Nephron (organoid): ENCODE data around the gene ARGFX.
"Not testable (repeated sequence)": the region's sequence is repeated elsewhere in the genome, so short reads cannot be mapped to it uniquely, and the experiment has no call there.

Source experiments
- H3K27ac Mint-ChIP-seq, 3 experiments: 2 replicates each; pipeline ENCODE4 v1.8.0; 2020; ENCODE audit warnings: mixed read lengths in 3 of 3, mild to moderate bottlenecking in 2 of 3, moderate library complexity in 1 of 3
- H3K27me3 Mint-ChIP-seq: 2 replicates; pipeline ENCODE4 v1.8.0; 2021; ENCODE audit warnings: low read depth, mild to moderate bottlenecking, moderate library complexity, mixed read lengths
- H3K36me3 Mint-ChIP-seq: 2 replicates; pipeline ENCODE4 v1.8.0; 2020; ENCODE audit warnings: low read depth, mixed read lengths
- H3K4me1 Mint-ChIP-seq: 2 replicates; pipeline ENCODE4 v1.8.0; 2020; ENCODE audit warnings: mixed read lengths
- H3K4me3 Mint-ChIP-seq, 3 experiments: 2 replicates each; pipeline ENCODE4 v1.8.0; 2020; ENCODE audit warnings: mild to moderate bottlenecking in 3 of 3, mixed read lengths in 3 of 3, moderate library complexity in 2 of 3
- H3K9me3 Mint-ChIP-seq: 2 replicates; pipeline ENCODE4 v1.8.0; 2020; ENCODE audit warnings: mixed read lengths
- CTCF ChIP-seq, 3 experiments: fragments of 200-600 bp; sonication (generic); IDR thresholded peaks; one replicate each; pipeline ENCODE4 v1.5.0; 2021; ENCODE audit warnings: antibody characterized with exemption in 3 of 3; ENCODE audit not compliant: unreplicated experiment in 3 of 3

Gene ARGFX

GRCh38 chr3:121594850-121595249, 27.1 kb downstream of the ARGFX start:
- no peak for TF ChIP-seq CTCF (IDR thresholded peaks at IDR 0.05; ENCODE audit: unreplicated experiment in 3 of 3)
- H3K9me3 Mint-ChIP-seq = no peaks in the 10 kb centered on the region
- peaks cover 4% of the 10 kb centered on the region for H3K4me1 Mint-ChIP-seq
- no peak overlapping the region for H3K27ac Mint-ChIP-seq
- H3K4me3 Mint-ChIP-seq = no peak overlapping the region
- peaks cover 8% of the 10 kb centered on the region for H3K27me3 Mint-ChIP-seq
- no peaks in the 10 kb centered on the region for H3K36me3 Mint-ChIP-seq

- H3K4me3 Mint-ChIP-seq = no peak overlapping the region
- no peaks in the 10 kb centered on the region for H3K36me3 Mint-ChIP-seq
- H3K27ac Mint-ChIP-seq = no peak overlapping the region
- no peaks in the 10 kb centered on the region for H3K9me3 Mint-ChIP-seq
- no peak for TF ChIP-seq CTCF (IDR thresholded peaks at IDR 0.05; ENCODE audit: unreplicated experiment in 3 of 3)
- H3K27me3 Mint-ChIP-seq = peaks cover 4% of the 10 kb centered on the region
- peaks cover 4% of the 10 kb centered on the region for H3K4me1 Mint-ChIP-seq
Observed at GRCh38 chr3:121595765-121596406, 28.1 kb downstream of the ARGFX start.

GRCh38 chr3:121598564-121598963, 30.8 kb downstream of the ARGFX start:
- H3K27me3 Mint-ChIP-seq = no peaks in the 10 kb centered on the region
- no peak for TF ChIP-seq CTCF (IDR thresholded peaks at IDR 0.05; ENCODE audit: unreplicated experiment in 3 of 3)
- H3K4me3 Mint-ChIP-seq = no peak overlapping the region
- H3K27ac Mint-ChIP-seq = no peak overlapping the region
- no peaks in the 10 kb centered on the region for H3K9me3 Mint-ChIP-seq
- H3K36me3 Mint-ChIP-seq = no peaks in the 10 kb centered on the region
- H3K4me1 Mint-ChIP-seq = no peaks in the 10 kb centered on the region

GRCh38 chr3:121599900-121600299, 32.2 kb downstream of the ARGFX start:
- not testable (repeated sequence) for H3K27ac Mint-ChIP-seq, H3K36me3 Mint-ChIP-seq, H3K27me3 Mint-ChIP-seq, H3K4me3 Mint-ChIP-seq, H3K9me3 Mint-ChIP-seq, H3K4me1 Mint-ChIP-seq

GRCh38 chr3:121601212-121601812, 33.6 kb downstream of the ARGFX start:
- Mint-ChIP-seq H3K4me1 (no peaks in the 10 kb centered on the region), H3K36me3 (no peaks in the 10 kb centered on the region), H3K9me3 (no peaks in the 10 kb centered on the region), H3K27me3 (no peaks in the 10 kb centered on the region), H3K4me3 (no peak overlapping the region), H3K27ac (no peak overlapping the region)
- TF ChIP-seq CTCF (IDR thresholded peaks at IDR 0.05; ENCODE audit: unreplicated experiment in 3 of 3) = no peak

- Mint-ChIP-seq H3K4me3 (no peak overlapping the region), H3K4me1 (no peaks in the 10 kb centered on the region), H3K27me3 (no peaks in the 10 kb centered on the region), H3K27ac (no peak overlapping the region), H3K36me3 (no peaks in the 10 kb centered on the region), H3K9me3 (no peaks in the 10 kb centered on the region)
- TF ChIP-seq CTCF (IDR thresholded peaks at IDR 0.05; ENCODE audit: unreplicated experiment in 3 of 3) = no peak
Observed at GRCh38 chr3:121604759-121605158, 37.0 kb downstream of the ARGFX start.
